Retinal pigment epithelial cell (primary cell): ENCODE measurements around the gene FBXW11.

ENCODE experiments used
- DNase-seq: peaks from one replicate; pipeline ENCODE4 v3.0.0-alpha.2; 2010; ENCODE audit warnings: low read depth
- H3K4me3 ChIP-seq: 2 replicates; pipeline ENCODE4 v1.5.1; 2011; ENCODE audit warnings: mild to moderate bottlenecking, low read length, control low read depth, moderate library complexity
- TF ChIP-seq, protein P1 (sequence below): conservative IDR thresholded peaks from 2 replicates; pipeline ENCODE4 v1.5.1; 2011; ENCODE audit warnings: low read depth, low read length, control low read depth, inconsistent platforms

Gene FBXW11

GRCh38 chr5:172005708-172006320 is 624 bp downstream of the FBXW11 start:
- peak overlapping the region; percentile 95 for H3K4me3 ChIP-seq
- TF ChIP-seq, protein P1, sequence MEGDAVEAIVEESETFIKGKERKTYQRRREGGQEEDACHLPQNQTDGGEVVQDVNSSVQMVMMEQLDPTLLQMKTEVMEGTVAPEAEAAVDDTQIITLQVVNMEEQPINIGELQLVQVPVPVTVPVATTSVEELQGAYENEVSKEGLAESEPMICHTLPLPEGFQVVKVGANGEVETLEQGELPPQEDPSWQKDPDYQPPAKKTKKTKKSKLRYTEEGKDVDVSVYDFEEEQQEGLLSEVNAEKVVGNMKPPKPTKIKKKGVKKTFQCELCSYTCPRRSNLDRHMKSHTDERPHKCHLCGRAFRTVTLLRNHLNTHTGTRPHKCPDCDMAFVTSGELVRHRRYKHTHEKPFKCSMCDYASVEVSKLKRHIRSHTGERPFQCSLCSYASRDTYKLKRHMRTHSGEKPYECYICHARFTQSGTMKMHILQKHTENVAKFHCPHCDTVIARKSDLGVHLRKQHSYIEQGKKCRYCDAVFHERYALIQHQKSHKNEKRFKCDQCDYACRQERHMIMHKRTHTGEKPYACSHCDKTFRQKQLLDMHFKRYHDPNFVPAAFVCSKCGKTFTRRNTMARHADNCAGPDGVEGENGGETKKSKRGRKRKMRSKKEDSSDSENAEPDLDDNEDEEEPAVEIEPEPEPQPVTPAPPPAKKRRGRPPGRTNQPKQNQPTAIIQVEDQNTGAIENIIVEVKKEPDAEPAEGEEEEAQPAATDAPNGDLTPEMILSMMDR: no peak
- DNase-seq: no peak

- peak overlapping the region; percentile 95 for H3K4me3 ChIP-seq
- DNase-seq: no peak
- TF ChIP-seq, protein P1: no peak
Observed at GRCh38 chr5:172004824-172005237, 1.6 kb downstream of the FBXW11 start.

GRCh38 chr5:172003746-172004145 is 2.7 kb downstream of the FBXW11 start:
- TF ChIP-seq, protein P1: no peak
- H3K4me3 ChIP-seq: no peak overlapping the region
- no peak for DNase-seq

DNA sequence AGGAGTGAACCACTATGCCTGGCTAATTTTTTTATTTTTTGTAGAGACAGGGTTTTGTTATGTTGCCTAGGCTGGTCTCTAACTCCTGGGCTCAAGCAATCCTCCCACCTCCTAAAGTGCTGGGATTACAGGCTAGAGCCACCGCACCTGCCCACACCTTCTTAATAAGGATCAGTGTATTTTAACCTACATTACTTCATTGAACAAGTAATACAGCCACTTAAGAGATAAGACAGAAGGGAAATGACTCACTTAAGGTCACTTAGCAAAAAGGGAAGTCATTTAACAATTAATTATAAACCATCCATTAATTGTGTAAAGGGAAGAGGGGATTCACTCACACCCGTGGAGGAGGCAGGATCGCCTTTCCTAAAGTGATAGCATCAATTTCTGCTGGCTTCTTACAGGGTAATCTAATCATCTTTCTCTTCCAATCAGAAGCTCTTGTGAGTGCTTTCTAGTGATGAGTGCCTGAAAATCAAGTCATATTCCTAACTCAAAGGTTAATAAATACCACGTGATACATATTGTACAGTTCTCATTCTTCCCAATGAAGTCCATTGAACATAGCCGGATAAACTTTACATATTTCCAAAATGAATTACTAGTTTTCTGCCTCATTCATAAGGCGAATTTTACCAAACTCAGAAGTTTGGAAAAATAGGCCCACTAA is 3.5 kb downstream of the FBXW11 start:
- TF ChIP-seq, protein P1: no peak
- no peak for DNase-seq
- no peak overlapping the region for H3K4me3 ChIP-seq

DNA sequence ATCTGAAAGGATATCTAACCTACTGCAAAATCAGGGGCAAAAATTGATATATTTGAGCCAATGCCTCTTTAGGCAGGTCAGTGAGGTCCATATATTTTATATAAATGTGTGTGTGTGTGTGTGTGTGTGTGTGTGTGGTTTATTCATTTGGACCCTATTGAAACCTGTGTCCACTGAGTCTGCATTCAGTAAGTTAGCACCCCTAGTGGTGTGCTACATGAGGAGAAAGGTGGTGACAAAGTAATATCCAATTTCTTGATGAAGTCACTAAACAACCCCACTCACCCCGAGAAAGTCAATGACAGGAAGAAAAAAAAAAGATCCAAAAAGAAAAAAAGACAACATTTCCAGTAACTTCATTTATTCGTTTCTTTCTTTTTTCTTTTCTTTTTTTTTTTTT is 4.1 kb downstream of the FBXW11 start:
- no peak overlapping the region for H3K4me3 ChIP-seq
- DNase-seq: no peak
- TF ChIP-seq, protein P1: peak; percentile 66

DNA sequence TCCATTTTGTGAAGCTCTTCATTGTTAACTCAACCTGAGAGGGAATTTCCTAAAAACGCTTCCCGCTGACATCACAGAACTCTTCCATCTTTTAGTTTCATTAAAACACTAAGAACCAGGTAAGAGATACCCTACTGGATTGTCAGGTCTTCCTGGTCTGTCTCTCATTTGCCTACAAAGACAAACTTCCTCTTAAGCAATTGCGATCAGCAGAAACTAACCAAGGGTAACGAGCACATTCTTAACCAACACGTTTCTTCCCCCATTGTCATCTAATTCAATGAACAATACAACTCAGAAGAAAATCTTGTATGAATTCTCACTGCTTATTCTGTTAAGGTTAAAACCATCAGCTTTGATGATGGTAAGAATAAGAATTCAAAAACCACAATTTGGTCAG is 6.6 kb downstream of the FBXW11 start:
- no peak for DNase-seq
- H3K4me3 ChIP-seq: no peak overlapping the region
- TF ChIP-seq, protein P1: no peak

DNA sequence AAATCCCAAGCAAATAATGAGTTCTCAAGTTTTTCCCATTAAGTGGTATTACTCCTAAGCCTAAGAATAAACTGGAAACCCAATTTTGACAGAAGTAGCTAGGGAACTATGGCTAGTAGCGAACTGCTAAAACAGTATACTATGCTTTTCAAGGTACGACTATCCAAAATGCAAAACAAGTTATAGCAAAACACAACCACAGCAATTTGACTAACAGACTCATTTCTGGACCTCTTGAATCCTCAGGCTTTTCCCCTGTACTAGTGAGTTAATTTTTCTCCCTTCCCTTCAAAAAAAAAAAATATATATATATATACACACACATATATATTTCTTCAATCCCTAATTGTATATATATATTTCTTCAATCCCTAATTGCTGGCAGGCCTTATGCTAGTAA is 7.3 kb downstream of the FBXW11 start:
- TF ChIP-seq, protein P1: no peak
- DNase-seq: no peak
- H3K4me3 ChIP-seq: no peak overlapping the region
